Tibial nerve (tissue), 3 donors: Measurements from ENCODE around the gene ZNF362.

Experiments used
- CTCF ChIP-seq, 5 experiments: fragments of 200-600 bp in 3 of 5; fragments of 450-650 bp in 2 of 5; sonication (generic) in 3 of 5; IDR thresholded peaks; one replicate each; pipeline ENCODE4 v1.5.1; 2016 to 2019; ENCODE audit warnings: antibody characterized with exemption in 5 of 5, mild to moderate bottlenecking in 3 of 5, moderate library complexity in 2 of 5
- POLR2A ChIP-seq, 2 donors: fragments of 450-650 bp; IDR thresholded peaks; one replicate each; pipeline ENCODE4 v1.6.1; 2017; ENCODE audit warnings: antibody characterized with exemption in 2 of 2, mild to moderate bottlenecking in 2 of 2, moderate library complexity in 2 of 2

GRCh38 chr1:33305816-33306652 lies 49.7 kb downstream of the ZNF362 start:
- TF ChIP-seq CTCF (IDR thresholded peaks at IDR 0.05) (no peak), POLR2A (IDR thresholded peaks at IDR 0.05) (no peak)
